Fibroblast of pulmonary artery (primary cell): ENCODE data around the gene ANKZF1.

Experiments used
- DNase-seq: peaks from one replicate; pipeline ENCODE4 v3.0.0-alpha.2; 2010; ENCODE audit warnings: low read depth
- H3K4me3 ChIP-seq: replicated peaks from 2 replicates; pipeline ENCODE4 v1.5.1; 2011; ENCODE audit warnings: low read depth, mild to moderate bottlenecking, control low read depth, low read length, moderate library complexity
- TF ChIP-seq, protein P1 (sequence below): IDR thresholded peaks from 2 replicates; pipeline ENCODE4 v1.5.1; 2011; ENCODE audit warnings: mild to moderate bottlenecking, control low read depth, low read length, inconsistent platforms; ENCODE audit errors: missing control alignments

The ANKZF1 gene

DNA sequence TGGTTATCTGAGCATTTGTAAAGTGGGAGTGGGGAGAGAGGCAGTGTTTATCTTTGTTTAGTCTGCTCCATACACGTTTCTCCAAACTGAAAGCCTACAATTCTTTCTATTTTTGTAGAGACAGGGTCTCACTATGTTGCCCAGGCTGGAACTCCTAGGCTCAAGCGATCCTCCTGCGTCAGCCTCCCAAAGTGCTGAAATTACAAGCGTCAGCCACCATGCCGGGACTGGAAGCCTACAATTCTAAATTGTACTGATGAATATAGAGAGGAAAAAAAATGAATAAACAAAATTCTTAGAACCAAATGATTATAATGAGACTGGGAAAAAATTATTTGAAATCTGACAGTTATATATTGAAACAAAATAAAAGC is 24.5 kb upstream of the ANKZF1 start:
- DNase-seq: no peak
- TF ChIP-seq, protein P1, sequence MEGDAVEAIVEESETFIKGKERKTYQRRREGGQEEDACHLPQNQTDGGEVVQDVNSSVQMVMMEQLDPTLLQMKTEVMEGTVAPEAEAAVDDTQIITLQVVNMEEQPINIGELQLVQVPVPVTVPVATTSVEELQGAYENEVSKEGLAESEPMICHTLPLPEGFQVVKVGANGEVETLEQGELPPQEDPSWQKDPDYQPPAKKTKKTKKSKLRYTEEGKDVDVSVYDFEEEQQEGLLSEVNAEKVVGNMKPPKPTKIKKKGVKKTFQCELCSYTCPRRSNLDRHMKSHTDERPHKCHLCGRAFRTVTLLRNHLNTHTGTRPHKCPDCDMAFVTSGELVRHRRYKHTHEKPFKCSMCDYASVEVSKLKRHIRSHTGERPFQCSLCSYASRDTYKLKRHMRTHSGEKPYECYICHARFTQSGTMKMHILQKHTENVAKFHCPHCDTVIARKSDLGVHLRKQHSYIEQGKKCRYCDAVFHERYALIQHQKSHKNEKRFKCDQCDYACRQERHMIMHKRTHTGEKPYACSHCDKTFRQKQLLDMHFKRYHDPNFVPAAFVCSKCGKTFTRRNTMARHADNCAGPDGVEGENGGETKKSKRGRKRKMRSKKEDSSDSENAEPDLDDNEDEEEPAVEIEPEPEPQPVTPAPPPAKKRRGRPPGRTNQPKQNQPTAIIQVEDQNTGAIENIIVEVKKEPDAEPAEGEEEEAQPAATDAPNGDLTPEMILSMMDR: no peak
- H3K4me3 ChIP-seq: no peak overlapping the region

DNA sequence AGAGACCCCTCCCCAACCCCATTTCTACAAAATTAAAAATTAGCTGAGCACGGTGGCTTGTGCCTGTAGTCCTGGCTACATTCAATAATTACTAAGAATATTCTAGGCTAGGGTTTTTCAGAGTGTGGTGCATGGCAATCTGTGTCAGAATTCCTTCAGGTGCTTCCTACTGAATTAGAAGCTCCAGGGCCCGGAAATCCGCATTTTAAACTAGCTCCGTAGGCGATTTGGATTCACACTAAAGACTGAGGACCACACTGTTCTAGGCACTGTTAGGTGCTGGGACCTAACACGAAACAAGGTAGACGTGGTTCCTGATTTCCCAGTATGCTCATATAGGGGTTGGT is 23.7 kb upstream of the ANKZF1 start:
- no peak for DNase-seq
- H3K4me3 ChIP-seq: peak overlapping the region; percentile 73
- TF ChIP-seq, protein P1: no peak

- TF ChIP-seq, protein P1: peak; percentile 1
- H3K4me3 ChIP-seq: peak within 1 kb of the TSS; percentile 73
- DNase-seq: peak; percentile 92
These were observed 23.1 kb upstream of the ANKZF1 start, which contains the start of gene ZFAND2B for GRCh38 chr2:219206328-219207133. Gene ZFAND2B, plus strand, starts transcription at chr2:219206782. Its CDS starts 206 bp downstream, at chr2:219206988.

DNA sequence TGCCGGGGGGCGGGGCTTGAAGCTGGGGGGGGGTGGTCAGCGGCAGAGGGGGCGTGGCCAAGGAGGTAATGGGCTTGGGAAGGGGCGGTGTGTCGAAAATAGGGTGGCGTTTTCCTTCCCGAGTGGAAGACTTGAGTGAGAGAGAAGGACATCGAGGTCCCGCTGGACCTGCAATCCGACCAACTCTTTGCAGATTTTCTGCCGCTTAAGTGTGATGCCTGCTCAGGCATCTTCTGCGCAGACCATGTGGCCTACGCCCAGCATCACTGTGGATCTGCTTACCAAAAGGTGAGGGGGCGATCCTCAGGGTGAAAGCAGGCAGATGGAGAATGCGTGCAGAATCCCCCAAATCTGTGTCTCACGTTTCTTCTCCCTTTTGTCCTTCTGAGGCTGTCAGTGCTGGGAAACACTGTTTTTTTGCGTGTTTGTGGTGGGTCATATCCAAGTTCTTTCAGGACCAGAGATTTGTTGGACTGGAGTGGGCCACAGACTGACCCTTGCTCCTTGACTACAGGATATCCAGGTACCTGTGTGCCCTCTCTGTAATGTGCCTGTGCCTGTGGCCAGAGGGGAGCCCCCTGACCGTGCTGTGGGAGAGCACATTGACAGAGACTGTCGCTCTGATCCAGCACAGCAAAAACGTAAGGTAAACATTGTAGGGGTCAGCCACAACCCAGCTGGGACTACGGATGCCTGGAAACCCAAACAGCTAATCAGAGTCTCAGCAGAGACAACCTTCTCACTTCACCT is 22.3 kb upstream of the ANKZF1 start:
- no peak for DNase-seq
- peak overlapping the region; percentile 73 for H3K4me3 ChIP-seq
- TF ChIP-seq, protein P1: no peak

DNA sequence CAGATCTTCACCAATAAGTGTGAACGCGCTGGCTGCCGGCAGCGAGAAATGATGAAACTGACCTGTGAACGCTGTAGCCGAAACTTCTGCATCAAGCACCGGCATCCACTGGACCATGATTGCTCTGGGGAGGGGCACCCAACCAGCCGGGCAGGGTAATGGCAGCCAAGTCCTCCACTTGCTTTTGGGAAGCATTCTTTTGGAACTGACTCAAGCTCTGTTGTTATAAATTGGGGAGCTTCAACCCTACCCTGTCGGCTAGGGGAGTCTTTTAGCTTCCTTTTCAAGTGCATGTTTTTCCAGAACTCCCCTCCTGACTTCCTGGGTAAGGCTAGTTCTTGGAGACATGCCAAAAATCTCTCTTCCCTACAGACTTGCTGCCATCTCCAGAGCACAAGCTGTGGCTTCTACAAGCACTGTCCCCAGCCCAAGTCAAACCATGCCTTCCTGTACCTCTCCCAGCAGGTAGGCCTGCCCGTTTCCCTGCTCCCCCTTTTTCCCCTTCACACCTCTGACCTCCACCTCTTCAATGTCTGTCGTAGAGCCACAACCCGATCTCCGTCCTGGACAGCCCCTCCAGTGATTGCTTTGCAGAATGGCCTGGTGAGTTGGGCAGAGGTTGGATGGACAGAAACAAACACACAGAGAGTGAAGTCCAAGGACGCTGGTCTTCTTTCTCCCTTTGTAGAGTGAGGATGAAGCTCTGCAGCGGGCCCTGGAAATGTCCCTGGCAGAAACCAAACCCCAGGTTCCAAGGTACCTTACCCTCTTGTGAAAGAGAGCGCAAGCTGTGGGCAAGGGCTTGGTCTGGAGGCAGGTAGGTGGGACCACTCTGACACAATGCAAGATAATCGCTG is 21.5 kb upstream of the ANKZF1 start:
- DNase-seq: peak; percentile 60
- TF ChIP-seq, protein P1: no peak
- peak overlapping the region; percentile 73 for H3K4me3 ChIP-seq

GRCh38 chr2:219209236-219210195 is 20.1 kb upstream of the ANKZF1 start:
- DNase-seq: no peak
- TF ChIP-seq, protein P1: no peak
- no peak overlapping the region for H3K4me3 ChIP-seq
